ENCODE data around the gene AKAP13. TPM values are rescaled to one million over a fixed set of nuclear protein-coding genes. Genes with fewer than 3 reads are reported as not detected.
A peak's percentile ranks its signal among the peaks of the same experiment; 100 is the strongest.
"Not testable (repeated sequence)": the region's sequence is repeated elsewhere in the genome, so short reads cannot be mapped to it uniquely, and the experiment has no call there.

AKAP13 gene
- total RNA-seq, 1 donor from 2014 or later = 41.1 TPM

- Histone ChIP-seq H3K27me3 (ENCODE audit: control insufficient read depth, insufficient read depth, low read length) (no peaks in the 10 kb centered on the region), H3K4me3 (ENCODE audit: low read depth, low read length) (no peak overlapping the region), H3K36me3 (ENCODE audit: control insufficient read depth, insufficient read depth, low read length) (no peaks in the 10 kb centered on the region)
- DNase-seq (ENCODE audit: low read depth) (no peak), FAIRE-seq (no peak)
- TF ChIP-seq, protein P1, sequence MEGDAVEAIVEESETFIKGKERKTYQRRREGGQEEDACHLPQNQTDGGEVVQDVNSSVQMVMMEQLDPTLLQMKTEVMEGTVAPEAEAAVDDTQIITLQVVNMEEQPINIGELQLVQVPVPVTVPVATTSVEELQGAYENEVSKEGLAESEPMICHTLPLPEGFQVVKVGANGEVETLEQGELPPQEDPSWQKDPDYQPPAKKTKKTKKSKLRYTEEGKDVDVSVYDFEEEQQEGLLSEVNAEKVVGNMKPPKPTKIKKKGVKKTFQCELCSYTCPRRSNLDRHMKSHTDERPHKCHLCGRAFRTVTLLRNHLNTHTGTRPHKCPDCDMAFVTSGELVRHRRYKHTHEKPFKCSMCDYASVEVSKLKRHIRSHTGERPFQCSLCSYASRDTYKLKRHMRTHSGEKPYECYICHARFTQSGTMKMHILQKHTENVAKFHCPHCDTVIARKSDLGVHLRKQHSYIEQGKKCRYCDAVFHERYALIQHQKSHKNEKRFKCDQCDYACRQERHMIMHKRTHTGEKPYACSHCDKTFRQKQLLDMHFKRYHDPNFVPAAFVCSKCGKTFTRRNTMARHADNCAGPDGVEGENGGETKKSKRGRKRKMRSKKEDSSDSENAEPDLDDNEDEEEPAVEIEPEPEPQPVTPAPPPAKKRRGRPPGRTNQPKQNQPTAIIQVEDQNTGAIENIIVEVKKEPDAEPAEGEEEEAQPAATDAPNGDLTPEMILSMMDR (IDR thresholded peaks at IDR 0.05; ENCODE audit: insufficient read depth, low read length, severe bottlenecking) = no peak
Observed at GRCh38 chr15:85335193-85335942, 45.0 kb upstream of the AKAP13 start.

- peak; percentile 23 for DNase-seq (ENCODE audit: low read depth)
- Histone ChIP-seq H3K36me3 (ENCODE audit: control insufficient read depth, insufficient read depth, low read length) (no peaks in the 10 kb centered on the region), H3K27me3 (ENCODE audit: control insufficient read depth, insufficient read depth, low read length) (no peaks in the 10 kb centered on the region), H3K4me3 (ENCODE audit: low read depth, low read length) (no peak overlapping the region)
- FAIRE-seq = no peak
- TF ChIP-seq, protein P1 (IDR thresholded peaks at IDR 0.05; ENCODE audit: insufficient read depth, low read length, severe bottlenecking) = no peak
Observed at GRCh38 chr15:85336880-85337279, 43.5 kb upstream of the AKAP13 start.

GRCh38 chr15:85337425-85338074, 42.9 kb upstream of the AKAP13 start:
- DNase-seq (ENCODE audit: low read depth) (no peak), FAIRE-seq (no peak)
- Histone ChIP-seq H3K36me3 (ENCODE audit: control insufficient read depth, insufficient read depth, low read length) (no peaks in the 10 kb centered on the region), H3K4me3 (ENCODE audit: low read depth, low read length) (no peak overlapping the region), H3K27me3 (ENCODE audit: control insufficient read depth, insufficient read depth, low read length) (no peaks in the 10 kb centered on the region)
- TF ChIP-seq, protein P1 (IDR thresholded peaks at IDR 0.05; ENCODE audit: insufficient read depth, low read length, severe bottlenecking) = no peak

- Histone ChIP-seq H3K27me3 (ENCODE audit: control insufficient read depth, insufficient read depth, low read length) (no peaks in the 10 kb centered on the region), H3K4me3 (ENCODE audit: low read depth, low read length) (no peak overlapping the region), H3K36me3 (ENCODE audit: control insufficient read depth, insufficient read depth, low read length) (no peaks in the 10 kb centered on the region)
- DNase-seq (ENCODE audit: low read depth) (no peak), FAIRE-seq (no peak)
- TF ChIP-seq, protein P1 (IDR thresholded peaks at IDR 0.05; ENCODE audit: insufficient read depth, low read length, severe bottlenecking) = no peak
Observed at GRCh38 chr15:85340321-85340665, 40.1 kb upstream of the AKAP13 start.

GRCh38 chr15:85340852-85341251, 39.6 kb upstream of the AKAP13 start:
- DNase-seq (ENCODE audit: low read depth) (no peak), FAIRE-seq (no peak)
- Histone ChIP-seq H3K27me3 (ENCODE audit: control insufficient read depth, insufficient read depth, low read length) (no peaks in the 10 kb centered on the region), H3K36me3 (ENCODE audit: control insufficient read depth, insufficient read depth, low read length) (no peaks in the 10 kb centered on the region), H3K4me3 (ENCODE audit: low read depth, low read length) (no peak overlapping the region)
- TF ChIP-seq, protein P1 (IDR thresholded peaks at IDR 0.05; ENCODE audit: insufficient read depth, low read length, severe bottlenecking) = no peak

- DNase-seq (ENCODE audit: low read depth); H3K36me3 ChIP-seq (ENCODE audit: control insufficient read depth, insufficient read depth, low read length); FAIRE-seq; H3K4me3 ChIP-seq (ENCODE audit: low read depth, low read length); H3K27me3 ChIP-seq (ENCODE audit: control insufficient read depth, insufficient read depth, low read length): not testable (repeated sequence)
Observed at GRCh38 chr15:85342163-85342562, 38.2 kb upstream of the AKAP13 start.

DNA sequence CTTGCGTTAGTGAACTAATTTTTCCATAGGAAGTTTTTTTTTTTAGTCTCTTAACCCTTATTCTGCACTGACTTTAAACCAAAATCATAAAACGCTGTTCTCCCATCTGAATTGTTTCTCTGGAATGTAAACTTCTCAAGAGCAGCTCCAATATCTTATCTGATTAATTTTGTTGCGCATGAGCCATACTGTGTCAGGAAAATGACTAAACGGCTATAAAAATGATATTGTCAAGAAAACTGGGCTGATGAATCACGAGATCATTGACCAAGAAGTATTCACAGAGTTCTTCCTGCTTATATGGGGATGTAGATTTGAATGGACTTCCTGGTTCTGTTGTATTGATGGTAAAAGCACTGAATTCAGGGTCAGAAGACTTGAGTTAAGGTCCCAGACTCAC, 37.0 kb upstream of the AKAP13 start:
- not testable (repeated sequence) for H3K36me3 ChIP-seq (ENCODE audit: control insufficient read depth, insufficient read depth, low read length); H3K27me3 ChIP-seq (ENCODE audit: control insufficient read depth, insufficient read depth, low read length); H3K4me3 ChIP-seq (ENCODE audit: low read depth, low read length)
- DNase-seq (ENCODE audit: low read depth) (peak; percentile 97), FAIRE-seq (peak; percentile 62)

DNA sequence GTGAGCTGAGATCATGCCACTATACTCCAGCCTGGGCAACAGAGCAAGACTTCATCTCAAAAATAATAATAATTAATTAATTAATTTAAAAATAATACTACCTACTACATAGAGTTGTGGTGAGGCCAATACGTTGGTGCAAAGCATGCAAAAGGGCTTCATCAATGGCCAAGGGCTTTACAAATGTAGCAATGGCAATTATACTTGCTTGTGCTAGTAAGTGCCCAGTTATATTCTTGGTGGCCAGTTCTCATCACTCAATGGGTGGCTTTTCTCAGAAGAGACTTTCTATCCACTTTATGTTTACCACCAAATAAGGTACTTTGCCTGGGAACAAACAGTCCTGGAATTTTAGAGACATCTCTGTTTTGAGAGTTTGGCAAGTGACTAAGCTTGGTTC, 36.2 kb upstream of the AKAP13 start:
- not testable (repeated sequence) for H3K4me3 ChIP-seq (ENCODE audit: low read depth, low read length); H3K36me3 ChIP-seq (ENCODE audit: control insufficient read depth, insufficient read depth, low read length); H3K27me3 ChIP-seq (ENCODE audit: control insufficient read depth, insufficient read depth, low read length); FAIRE-seq
- peak; percentile 39 for DNase-seq (ENCODE audit: low read depth)

- H3K4me3 ChIP-seq (ENCODE audit: low read depth, low read length); H3K27me3 ChIP-seq (ENCODE audit: control insufficient read depth, insufficient read depth, low read length); H3K36me3 ChIP-seq (ENCODE audit: control insufficient read depth, insufficient read depth, low read length): not testable (repeated sequence)
- peak; percentile 90 for DNase-seq (ENCODE audit: low read depth)
- peak; percentile 99 for FAIRE-seq
Observed at GRCh38 chr15:85344653-85345114, 35.7 kb upstream of the AKAP13 start.
